ENCODE measurements around the gene ABCB6. TPM values are rescaled to one million over a fixed set of nuclear protein-coding genes. Genes with fewer than 3 reads are reported as not detected.

Gene ABCB6
- 10 to 100 TPM; 31.9 to 32.1 TPM for total RNA-seq

DNA sequence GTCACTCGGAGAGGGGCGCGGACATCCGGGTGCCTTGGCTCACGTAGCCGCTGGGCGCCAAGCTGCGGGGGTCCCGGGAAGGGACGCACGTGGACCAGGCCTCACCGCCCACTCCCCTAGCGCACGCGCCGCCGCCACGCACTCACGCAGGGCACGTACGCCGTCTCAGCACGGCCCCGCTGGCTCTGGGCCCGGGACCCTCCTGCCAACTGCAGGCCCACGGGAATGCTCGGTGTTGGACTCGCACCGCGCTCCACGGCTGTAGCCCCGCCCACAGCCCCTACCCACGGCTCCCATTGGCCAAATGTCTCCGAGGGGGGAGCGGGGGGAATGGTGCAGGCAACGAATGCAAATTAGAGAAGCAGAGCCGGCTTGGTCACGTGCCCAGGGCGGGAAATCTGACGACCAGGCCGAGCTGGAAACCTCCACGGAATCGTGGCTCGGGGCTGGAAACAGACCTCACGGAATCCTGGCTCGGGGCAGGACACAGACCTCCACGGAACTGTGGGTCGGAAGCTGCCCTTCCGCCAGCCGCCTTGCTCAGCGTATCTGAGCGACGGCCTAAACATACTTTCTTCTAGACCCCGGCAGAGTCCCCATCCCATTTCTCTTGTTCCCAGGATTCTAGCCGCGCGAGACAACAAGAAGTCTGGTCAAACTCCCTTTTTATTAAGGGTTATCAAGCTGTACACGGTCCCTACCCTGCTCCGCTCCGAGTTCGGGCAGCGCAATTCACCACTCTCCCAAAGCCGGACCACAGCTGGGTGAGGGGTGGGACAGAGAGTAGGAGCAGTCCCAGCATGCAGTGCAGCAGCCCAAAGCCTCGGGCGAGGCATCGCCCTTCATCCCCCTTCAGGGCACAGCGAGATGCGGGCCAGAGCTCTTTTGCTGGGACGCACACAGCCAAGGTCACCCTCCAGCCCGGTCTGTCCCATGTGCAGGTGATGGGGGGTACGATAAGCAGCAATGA is at the start of gene ABCB6:
Gene ABCB6 (minus strand): TSS at position 227 of the 970 bp plus-strand sequence. CDS start 285 bp downstream, outside the sequence.
- Histone ChIP-seq H3K27me3 (replicated peaks; ENCODE audit: insufficient read depth) (no peaks in the 10 kb centered on the region), H3K36me3 (peaks cover 23 to 33% of the 10 kb centered on the region in 2 donors), H3K9me3 (no peaks in the 10 kb centered on the region), H3K27ac (peak within 1 kb of the TSS; percentile 88 to 89), H3K4me3 (peak within 1 kb of the TSS; percentile 42 to 46), H3K4me1 (replicated peaks) (peaks cover 22% of the 10 kb centered on the region)
- 6% methylated on average over 62 of the region's 71 CpGs for WGBS
- intact Hi-C loops (cut with DNase I), result loop anchor here (5.0 to 10.0 kb wide), 2 partner anchors 42 to 76 kb away; partner anchors contain the start of genes CNPPD1 and RETREG2
- DNase-seq (ENCODE audit: low spot score), result peak; percentile 96
- TF ChIP-seq POLR2AphosphoS5 (IDR thresholded peaks at IDR 0.05) (peak; percentile 94), CTCF (IDR thresholded peaks at IDR 0.05) (no peak), POLR2A (IDR thresholded peaks at IDR 0.05) (peak; percentile 92)

DNA sequence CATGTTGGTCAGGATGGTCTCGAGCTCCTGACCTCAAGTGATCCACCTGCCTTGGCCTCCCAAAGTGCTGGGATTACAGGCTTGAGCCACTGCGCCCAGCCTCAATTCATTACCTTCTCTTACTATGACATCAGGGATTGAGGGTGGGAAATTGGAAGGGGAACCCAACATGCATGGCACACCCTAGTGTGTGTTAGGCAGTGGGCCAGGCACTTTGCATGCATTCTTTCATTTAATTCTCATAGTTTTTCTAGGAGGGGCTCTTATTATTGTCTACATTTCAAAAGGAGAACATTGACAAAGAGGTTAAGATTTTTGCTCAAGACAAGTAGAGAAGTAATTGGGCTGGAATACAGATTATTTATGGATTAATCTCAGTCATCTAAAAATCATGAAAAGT is 49.5 kb upstream of the ABCB6 start:
- no peak for TF ChIP-seq POLR2A (IDR thresholded peaks at IDR 0.05)
- TF ChIP-seq POLR2AphosphoS5 (IDR thresholded peaks at IDR 0.05), result no peak
- TF ChIP-seq CTCF (IDR thresholded peaks at IDR 0.05), result no peak
- no peak overlapping the region for H3K27ac ChIP-seq
- no peaks in the 10 kb centered on the region for H3K4me1 ChIP-seq (replicated peaks)
- 98% methylated on average over 2 of the region's 2 CpGs for WGBS
- no peaks in the 10 kb centered on the region for H3K36me3 ChIP-seq
- H3K4me3 ChIP-seq, result no peak overlapping the region
- intact Hi-C loops (cut with DNase I), result no loop called here
- no peaks in the 10 kb centered on the region for H3K27me3 ChIP-seq (replicated peaks; ENCODE audit: insufficient read depth)
- H3K9me3 ChIP-seq, result no peaks in the 10 kb centered on the region
- no peak for DNase-seq (ENCODE audit: low spot score)

GRCh38 chr2:219266886-219267285 is 48.1 kb upstream of the ABCB6 start:
- DNase-seq (ENCODE audit: low spot score), result no peak
- Histone ChIP-seq H3K4me1 (replicated peaks) (no peaks in the 10 kb centered on the region), H3K4me3 (no peak overlapping the region), H3K36me3 (no peaks in the 10 kb centered on the region), H3K27ac (no peak overlapping the region), H3K9me3 (no peaks in the 10 kb centered on the region), H3K27me3 (replicated peaks; ENCODE audit: insufficient read depth) (no peaks in the 10 kb centered on the region)
- intact Hi-C loops (cut with DNase I), result no loop called here
- TF ChIP-seq POLR2A (IDR thresholded peaks at IDR 0.05) (no peak), POLR2AphosphoS5 (IDR thresholded peaks at IDR 0.05) (no peak), CTCF (IDR thresholded peaks at IDR 0.05) (no peak)
- WGBS, result 100% methylated on average over 1 of the region's 1 CpG

DNA sequence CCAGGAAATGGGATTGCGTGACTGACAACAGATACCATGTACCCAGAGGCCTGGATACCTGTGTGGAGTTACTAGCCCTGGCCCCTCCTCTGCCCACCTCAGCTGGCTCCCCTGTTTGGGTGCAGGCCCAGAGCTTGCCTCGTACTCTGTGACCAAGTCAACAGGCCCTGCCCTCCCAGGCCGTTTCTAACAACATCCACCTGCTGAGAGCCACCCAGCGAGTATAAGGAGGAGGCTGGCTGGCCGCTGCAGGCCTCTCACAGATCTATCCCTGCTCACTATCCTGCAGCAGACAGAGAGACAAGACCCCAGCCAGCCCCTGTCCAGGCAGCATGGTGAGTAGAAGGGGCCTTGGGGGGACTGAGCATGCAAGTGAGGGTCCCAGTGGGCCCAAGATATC is 47.5 kb upstream of the ABCB6 start:
- Histone ChIP-seq H3K27ac (no peak overlapping the region), H3K4me3 (no peak overlapping the region), H3K9me3 (no peaks in the 10 kb centered on the region), H3K36me3 (no peaks in the 10 kb centered on the region), H3K4me1 (replicated peaks) (no peaks in the 10 kb centered on the region), H3K27me3 (replicated peaks; ENCODE audit: insufficient read depth) (no peaks in the 10 kb centered on the region)
- intact Hi-C loops (cut with DNase I), result no loop called here
- TF ChIP-seq POLR2AphosphoS5 (IDR thresholded peaks at IDR 0.05) (no peak), POLR2A (IDR thresholded peaks at IDR 0.05) (no peak), CTCF (IDR thresholded peaks at IDR 0.05) (no peak)
- DNase-seq (ENCODE audit: low spot score), result no peak
- WGBS, result 63% methylated on average over 5 of the region's 5 CpGs
